Measurements from ENCODE around the gene SVEP1. TPM values are rescaled to one million over a fixed set of nuclear protein-coding genes. Genes with fewer than 3 reads are reported as not detected.

Gene SVEP1
- total RNA-seq: 87.2 and 110 TPM in 2 replicates

GRCh38 chr9:110579034-110579861 is at the start of gene SVEP1:
Gene SVEP1 (minus strand): TSS chr9:110579741. CDS start chr9:110579543, 198 bp downstream.

GRCh38 chr9:110337727-110338126 is 241.8 kb downstream of the SVEP1 start, which contains the start of gene TXNDC8:
Gene TXNDC8 (minus strand): TSS chr9:110337863.

Other genes with a start within 250 kb of the SVEP1 start
- not detected in 2 replicates for gene TXNDC8, start 241.9 kb downstream of the SVEP1 start, total RNA-seq
- gene MUSK, start 89.0 kb upstream of the SVEP1 start, total RNA-seq: 0.36 and 0.49 TPM in 2 replicates